Endodermal cell (in vitro differentiated cells): ENCODE results near the gene PTGES. TPM values are rescaled to one million over a fixed set of nuclear protein-coding genes. Genes with fewer than 3 reads are reported as not detected.

ENCODE experiments used
- DNase-seq: peaks from one replicate; pipeline ENCODE4 v3.0.0-alpha.2; 2017
- H3K27ac ChIP-seq: 2 replicates; pipeline ENCODE4 v1.5.1; 2013; ENCODE audit warnings: mild to moderate bottlenecking, low read depth, low read length, moderate library complexity
- H3K27me3 ChIP-seq: 2 replicates; pipeline ENCODE4 v1.6.1; 2013; ENCODE audit warnings: mild to moderate bottlenecking, low read length, moderate library complexity; ENCODE audit not compliant: insufficient read depth, control insufficient read depth, poor library complexity, severe bottlenecking
- H3K36me3 ChIP-seq: 2 replicates; pipeline ENCODE4 v1.7.0; 2013; ENCODE audit warnings: mild to moderate bottlenecking, low read length, moderate library complexity; ENCODE audit not compliant: control insufficient read depth, insufficient read depth
- H3K4me1 ChIP-seq: one replicate; pipeline ENCODE4 v1.7.0; 2013; ENCODE audit warnings: low read length; ENCODE audit not compliant: control insufficient read depth, insufficient read depth
- H3K4me3 ChIP-seq: 2 replicates; pipeline ENCODE4 v1.5.1; 2013; ENCODE audit warnings: mild to moderate bottlenecking, low read length, moderate library complexity
- H3K9ac ChIP-seq: 2 replicates; pipeline ENCODE4 v1.6.1; 2013; ENCODE audit warnings: mild to moderate bottlenecking, low read length, moderate library complexity; ENCODE audit not compliant: poor library complexity, severe bottlenecking; ENCODE audit errors: extremely low read depth
- H3K9me3 ChIP-seq: 2 replicates; pipeline ENCODE4 v1.6.1; 2013; ENCODE audit warnings: mild to moderate bottlenecking, low read length, moderate library complexity; ENCODE audit not compliant: control insufficient read depth
- H3K27ac Mint-ChIP-seq: 2 replicates; pipeline ENCODE4 v1.8.0; 2020; ENCODE audit warnings: mixed read lengths
- H3K27me3 Mint-ChIP-seq: 2 replicates; pipeline ENCODE4 v1.8.0; 2021; ENCODE audit warnings: mild to moderate bottlenecking, mixed read lengths; ENCODE audit not compliant: insufficient read depth
- H3K36me3 Mint-ChIP-seq: 2 replicates; pipeline ENCODE4 v1.8.0; 2020; ENCODE audit warnings: low read depth, mixed read lengths
- H3K4me1 Mint-ChIP-seq: 2 replicates; pipeline ENCODE4 v1.8.0; 2020; ENCODE audit warnings: mixed read lengths
- H3K4me3 Mint-ChIP-seq: 2 replicates; pipeline ENCODE4 v1.8.0; 2020; ENCODE audit warnings: mild to moderate bottlenecking, moderate library complexity, mixed read lengths
- H3K9me3 Mint-ChIP-seq: 2 replicates; pipeline ENCODE4 v1.8.0; 2020; ENCODE audit warnings: mild to moderate bottlenecking, mixed read lengths
- WGBS, 2 experiments: methylation state at CpG; one replicate each; pipeline versions ENCODE4 v1.1.5 to v1.1.7; 2013; ENCODE audit warnings: missing lambda C conversion rate in 2 of 2, mixed read lengths in 1 of 2; ENCODE audit not compliant: insufficient coverage in 1 of 2, insufficient read length in 1 of 2; 5-methylcytosine and 5-hydroxymethylcytosine counted together
- total RNA-seq, 2 donors: library from RNA; stranded (reverse); fragmentation: NEBNext Ultra II Directional in 1 of 2; extraction: Animal tissue kit (Norgen Biotek cat#: 25700) in 1 of 2; gene quantifications; 2 replicates in 1 of 2; 3 replicates in 1 of 2; pipeline ENCODE4 v1.2.1, GENCODE V29; 2021
- TF ChIP-seq, protein P1 (sequence below): fragments of 200-600 bp; sonication (generic); conservative IDR thresholded peaks from 2 replicates; pipeline ENCODE4 v1.5.0; 2021; ENCODE audit warnings: antibody characterized with exemption, mild to moderate bottlenecking

PTGES gene
- total RNA-seq, 2 donors from 2014 or later = 0.29 to 0.62 TPM

DNA sequence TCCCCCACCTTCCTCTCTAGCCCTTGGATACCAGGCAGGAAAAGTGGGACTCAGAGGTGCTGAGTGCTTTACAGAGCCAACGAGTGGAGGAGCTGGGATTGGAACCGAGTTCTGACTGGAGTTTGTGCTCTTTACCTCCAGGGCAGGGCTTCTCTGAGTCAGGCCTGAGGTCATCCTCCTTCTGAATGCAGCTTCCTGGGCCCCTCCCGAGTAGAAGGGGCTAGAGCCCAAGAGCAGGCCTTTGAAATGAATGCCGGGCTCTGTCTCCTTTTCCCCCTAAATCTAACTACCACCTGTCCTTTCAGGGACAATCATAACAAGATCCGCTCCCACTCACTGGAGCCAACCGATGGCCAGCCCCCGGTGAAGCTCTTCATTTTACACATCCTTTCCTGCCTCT lies 12.7 kb downstream of the PTGES start:
- H3K9ac ChIP-seq = no peak overlapping the region
- DNase-seq = no peak
- H3K4me1 Mint-ChIP-seq = peaks cover 4% of the 10 kb centered on the region
- no peak overlapping the region for H3K4me3 Mint-ChIP-seq
- no peaks in the 10 kb centered on the region for H3K27me3 ChIP-seq
- no peaks in the 10 kb centered on the region for H3K9me3 ChIP-seq
- TF ChIP-seq, protein P1, sequence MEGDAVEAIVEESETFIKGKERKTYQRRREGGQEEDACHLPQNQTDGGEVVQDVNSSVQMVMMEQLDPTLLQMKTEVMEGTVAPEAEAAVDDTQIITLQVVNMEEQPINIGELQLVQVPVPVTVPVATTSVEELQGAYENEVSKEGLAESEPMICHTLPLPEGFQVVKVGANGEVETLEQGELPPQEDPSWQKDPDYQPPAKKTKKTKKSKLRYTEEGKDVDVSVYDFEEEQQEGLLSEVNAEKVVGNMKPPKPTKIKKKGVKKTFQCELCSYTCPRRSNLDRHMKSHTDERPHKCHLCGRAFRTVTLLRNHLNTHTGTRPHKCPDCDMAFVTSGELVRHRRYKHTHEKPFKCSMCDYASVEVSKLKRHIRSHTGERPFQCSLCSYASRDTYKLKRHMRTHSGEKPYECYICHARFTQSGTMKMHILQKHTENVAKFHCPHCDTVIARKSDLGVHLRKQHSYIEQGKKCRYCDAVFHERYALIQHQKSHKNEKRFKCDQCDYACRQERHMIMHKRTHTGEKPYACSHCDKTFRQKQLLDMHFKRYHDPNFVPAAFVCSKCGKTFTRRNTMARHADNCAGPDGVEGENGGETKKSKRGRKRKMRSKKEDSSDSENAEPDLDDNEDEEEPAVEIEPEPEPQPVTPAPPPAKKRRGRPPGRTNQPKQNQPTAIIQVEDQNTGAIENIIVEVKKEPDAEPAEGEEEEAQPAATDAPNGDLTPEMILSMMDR = no peak
- no peak overlapping the region for H3K4me3 ChIP-seq
- no peak overlapping the region for H3K27ac ChIP-seq
- no peaks in the 10 kb centered on the region for H3K36me3 Mint-ChIP-seq
- 76 to 84% methylated on average over 4 to 7 of the region's 7 CpGs for WGBS, 2 experiments
- no peaks in the 10 kb centered on the region for H3K36me3 ChIP-seq
- H3K27ac Mint-ChIP-seq = no peak overlapping the region
- H3K27me3 Mint-ChIP-seq = peaks cover 12% of the 10 kb centered on the region
- H3K9me3 Mint-ChIP-seq = no peaks in the 10 kb centered on the region
- peaks cover 3% of the 10 kb centered on the region for H3K4me1 ChIP-seq

DNA sequence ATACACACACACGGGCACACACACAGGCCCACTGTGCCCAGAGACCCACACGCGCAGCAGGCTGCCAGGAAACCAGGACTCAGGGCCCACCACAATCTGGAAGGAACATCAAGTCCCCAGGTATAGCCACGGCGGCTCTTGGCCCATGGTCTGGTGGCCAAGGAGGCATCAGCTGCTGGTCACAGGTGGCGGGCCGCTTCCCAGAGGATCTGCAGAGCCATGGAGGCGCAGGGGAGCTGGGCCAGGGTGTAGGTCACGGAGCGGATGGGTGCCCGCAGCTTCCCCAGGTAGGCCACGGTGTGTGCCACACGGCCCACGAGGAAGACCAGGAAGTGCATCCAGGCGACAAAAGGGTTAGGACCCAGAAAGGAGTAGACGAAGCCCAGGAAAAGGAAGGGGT lies 13.4 kb downstream of the PTGES start:
- no peak overlapping the region for H3K9ac ChIP-seq
- H3K27me3 ChIP-seq = no peaks in the 10 kb centered on the region
- TF ChIP-seq, protein P1 = no peak
- Mint-ChIP-seq H3K27ac (no peak overlapping the region), H3K27me3 (peaks cover 12% of the 10 kb centered on the region), H3K36me3 (no peaks in the 10 kb centered on the region), H3K4me3 (no peak overlapping the region), H3K4me1 (peaks cover 4% of the 10 kb centered on the region), H3K9me3 (no peaks in the 10 kb centered on the region)
- 94% methylated on average over 12 to 16 of the region's 16 CpGs for WGBS, 2 experiments
- H3K4me1 ChIP-seq = peaks cover 3% of the 10 kb centered on the region
- H3K27ac ChIP-seq = no peak overlapping the region
- H3K4me3 ChIP-seq = no peak overlapping the region
- no peaks in the 10 kb centered on the region for H3K36me3 ChIP-seq
- no peaks in the 10 kb centered on the region for H3K9me3 ChIP-seq
- DNase-seq = no peak

DNA sequence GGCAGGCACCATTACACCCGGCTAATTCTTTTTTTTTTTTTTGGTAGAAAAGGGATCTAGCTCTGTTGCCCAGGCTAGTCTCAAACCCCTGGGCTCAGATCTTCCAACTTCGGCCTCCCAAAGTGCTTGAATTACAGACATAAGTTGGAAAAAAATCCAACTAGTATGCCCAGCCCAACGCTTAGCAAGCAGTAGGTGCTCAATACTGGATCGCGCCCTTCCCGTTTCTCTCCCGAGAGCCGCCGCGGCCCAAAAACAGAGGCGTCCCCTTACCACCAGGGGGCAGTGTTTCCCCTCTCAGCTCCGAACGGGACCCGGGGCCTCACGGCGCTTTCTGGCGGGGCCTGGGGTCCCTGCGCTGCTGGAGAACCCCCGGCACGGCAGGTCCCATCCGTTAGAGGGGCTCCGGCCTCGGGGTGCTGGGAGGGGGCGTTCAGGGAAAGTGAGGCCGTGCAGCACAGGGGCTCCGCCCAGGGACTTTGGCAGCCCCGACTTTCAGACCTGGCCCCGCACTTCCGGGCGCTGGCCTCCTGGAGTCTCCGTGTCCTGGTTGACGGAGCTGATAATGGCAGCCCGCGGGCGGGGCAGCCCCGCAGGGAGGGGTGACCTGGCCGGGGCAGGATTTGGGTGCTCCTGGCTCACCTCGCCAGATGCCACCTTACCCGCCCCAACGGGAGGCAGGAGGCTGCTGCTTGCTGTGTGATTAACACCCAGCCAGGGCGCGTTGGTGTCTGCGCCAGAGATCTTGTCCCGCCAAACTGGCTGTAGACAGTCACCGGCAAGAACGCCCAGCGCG lies 15.2 kb downstream of the PTGES start:
- no peaks in the 10 kb centered on the region for H3K9me3 ChIP-seq
- DNase-seq = peak; percentile 96
- peaks cover 12% of the 10 kb centered on the region for H3K27me3 Mint-ChIP-seq
- 14% methylated on average over 31 to 48 of the region's 48 CpGs for WGBS, 2 experiments
- H3K4me3 Mint-ChIP-seq = peak overlapping the region; percentile 55
- TF ChIP-seq, protein P1 = peak; percentile 99
- no peak overlapping the region for H3K27ac ChIP-seq
- peaks cover 4% of the 10 kb centered on the region for H3K4me1 Mint-ChIP-seq
- no peaks in the 10 kb centered on the region for H3K36me3 Mint-ChIP-seq
- H3K9me3 Mint-ChIP-seq = no peaks in the 10 kb centered on the region
- peak overlapping the region; percentile 70 for H3K27ac Mint-ChIP-seq
- H3K4me1 ChIP-seq = peaks cover 3% of the 10 kb centered on the region
- peak overlapping the region; percentile 79 for H3K4me3 ChIP-seq
- H3K9ac ChIP-seq = peak overlapping the region; percentile 51
- H3K27me3 ChIP-seq = no peaks in the 10 kb centered on the region
- H3K36me3 ChIP-seq = no peaks in the 10 kb centered on the region
